ENCODE data around the gene ZSCAN5C.

DNA sequence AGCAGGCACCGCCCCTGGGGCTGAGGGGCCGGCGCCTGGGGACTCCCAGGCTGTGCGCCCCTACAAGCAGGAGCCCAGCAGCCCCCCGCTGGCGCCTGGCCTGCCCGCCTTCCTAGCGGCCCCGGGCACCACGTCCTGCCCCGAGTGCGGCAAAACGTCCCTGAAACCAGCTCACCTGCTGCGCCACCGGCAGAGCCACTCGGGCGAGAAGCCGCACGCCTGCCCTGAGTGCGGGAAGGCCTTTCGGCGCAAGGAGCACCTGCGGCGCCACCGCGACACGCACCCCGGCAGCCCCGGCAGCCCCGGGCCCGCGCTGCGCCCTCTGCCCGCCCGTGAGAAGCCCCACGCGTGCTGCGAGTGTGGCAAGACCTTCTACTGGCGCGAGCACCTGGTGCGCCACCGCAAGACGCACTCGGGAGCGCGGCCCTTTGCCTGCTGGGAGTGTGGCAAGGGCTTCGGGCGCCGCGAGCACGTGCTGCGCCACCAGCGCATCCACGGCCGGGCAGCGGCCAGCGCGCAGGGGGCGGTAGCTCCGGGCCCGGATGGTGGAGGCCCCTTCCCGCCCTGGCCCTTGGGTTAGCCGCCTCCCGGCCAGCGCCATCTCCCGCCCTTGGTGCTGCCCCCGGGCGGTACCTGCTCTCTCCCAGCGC, 42.3 kb upstream of the ZSCAN5C start:
- no peak for TF ChIP-seq CTCF (IDR thresholded peaks at IDR 0.05; ENCODE audit: poor library complexity, severe bottlenecking)
- no peak for TF ChIP-seq EZH2 (IDR thresholded peaks at IDR 0.05; ENCODE audit: borderline replicate concordance, insufficient read depth, low read length, poor library complexity, severe bottlenecking)
- TF ChIP-seq, protein P1, sequence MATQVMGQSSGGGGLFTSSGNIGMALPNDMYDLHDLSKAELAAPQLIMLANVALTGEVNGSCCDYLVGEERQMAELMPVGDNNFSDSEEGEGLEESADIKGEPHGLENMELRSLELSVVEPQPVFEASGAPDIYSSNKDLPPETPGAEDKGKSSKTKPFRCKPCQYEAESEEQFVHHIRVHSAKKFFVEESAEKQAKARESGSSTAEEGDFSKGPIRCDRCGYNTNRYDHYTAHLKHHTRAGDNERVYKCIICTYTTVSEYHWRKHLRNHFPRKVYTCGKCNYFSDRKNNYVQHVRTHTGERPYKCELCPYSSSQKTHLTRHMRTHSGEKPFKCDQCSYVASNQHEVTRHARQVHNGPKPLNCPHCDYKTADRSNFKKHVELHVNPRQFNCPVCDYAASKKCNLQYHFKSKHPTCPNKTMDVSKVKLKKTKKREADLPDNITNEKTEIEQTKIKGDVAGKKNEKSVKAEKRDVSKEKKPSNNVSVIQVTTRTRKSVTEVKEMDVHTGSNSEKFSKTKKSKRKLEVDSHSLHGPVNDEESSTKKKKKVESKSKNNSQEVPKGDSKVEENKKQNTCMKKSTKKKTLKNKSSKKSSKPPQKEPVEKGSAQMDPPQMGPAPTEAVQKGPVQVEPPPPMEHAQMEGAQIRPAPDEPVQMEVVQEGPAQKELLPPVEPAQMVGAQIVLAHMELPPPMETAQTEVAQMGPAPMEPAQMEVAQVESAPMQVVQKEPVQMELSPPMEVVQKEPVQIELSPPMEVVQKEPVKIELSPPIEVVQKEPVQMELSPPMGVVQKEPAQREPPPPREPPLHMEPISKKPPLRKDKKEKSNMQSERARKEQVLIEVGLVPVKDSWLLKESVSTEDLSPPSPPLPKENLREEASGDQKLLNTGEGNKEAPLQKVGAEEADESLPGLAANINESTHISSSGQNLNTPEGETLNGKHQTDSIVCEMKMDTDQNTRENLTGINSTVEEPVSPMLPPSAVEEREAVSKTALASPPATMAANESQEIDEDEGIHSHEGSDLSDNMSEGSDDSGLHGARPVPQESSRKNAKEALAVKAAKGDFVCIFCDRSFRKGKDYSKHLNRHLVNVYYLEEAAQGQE (IDR thresholded peaks at IDR 0.05; ENCODE audit: borderline replicate concordance), result no peak
- no peak for TF ChIP-seq TAF1 (IDR thresholded peaks at IDR 0.05; ENCODE audit: low read depth)
- TF ChIP-seq RAD21 (conservative IDR thresholded peaks at IDR 0.05), result no peak
- TF ChIP-seq POLR2AphosphoS5 (IDR thresholded peaks at IDR 0.05), result no peak
- TF ChIP-seq EP300 (conservative IDR thresholded peaks at IDR 0.05; ENCODE audit: poor library complexity, severe bottlenecking), result no peak
- no peak for TF ChIP-seq SMC3 (conservative IDR thresholded peaks at IDR 0.05; ENCODE audit: poor library complexity)
- TF ChIP-seq MXI1 (conservative IDR thresholded peaks at IDR 0.05; ENCODE audit: poor library complexity, severe bottlenecking), result no peak
